Type B pancreatic cell (in vitro differentiated cells): ENCODE measurements around the gene ARHGAP32. TPM values are rescaled to one million over a fixed set of nuclear protein-coding genes. Genes with fewer than 3 reads are reported as not detected.

Experiments used
- DNase-seq: peaks from one replicate; pipeline ENCODE4 v3.0.0; 2021; ENCODE audit warnings: mixed read lengths; ENCODE audit not compliant: unreplicated experiment; ENCODE audit errors: extremely low spot score
- H3K27ac Mint-ChIP-seq: 2 replicates; pipeline ENCODE4 v1.8.0; 2021; ENCODE audit warnings: mild to moderate bottlenecking, mixed read lengths
- H3K27me3 Mint-ChIP-seq: 2 replicates; pipeline ENCODE4 v1.8.0; 2021; ENCODE audit warnings: mixed read lengths
- H3K36me3 Mint-ChIP-seq: 2 replicates; pipeline ENCODE4 v1.8.0; 2021; ENCODE audit warnings: mixed read lengths
- H3K4me1 Mint-ChIP-seq: one replicate; pipeline ENCODE4 v1.8.0; 2021; ENCODE audit warnings: mixed read lengths; ENCODE audit not compliant: unreplicated experiment
- H3K4me3 Mint-ChIP-seq: 2 replicates; pipeline ENCODE4 v1.8.0; 2021; ENCODE audit warnings: mild to moderate bottlenecking, mixed read lengths
- H3K9me3 Mint-ChIP-seq: 2 replicates; pipeline ENCODE4 v1.8.0; 2021; ENCODE audit warnings: mixed read lengths
- total RNA-seq: library from RNA; stranded (reverse); gene quantifications from 2 replicates; pipeline ENCODE4 v1.2.1, GENCODE V29; 2021; ENCODE audit warnings: low replicate concordance
- TF ChIP-seq, protein P1 (sequence below): fragments of 200-600 bp; sonication (generic); conservative IDR thresholded peaks from 2 replicates; pipeline ENCODE4 v1.5.0; 2021; ENCODE audit warnings: antibody characterized with exemption, mild to moderate bottlenecking

ARHGAP32 gene
- total RNA-seq, 1 donor from 2014 or later, result 41.6 TPM

DNA sequence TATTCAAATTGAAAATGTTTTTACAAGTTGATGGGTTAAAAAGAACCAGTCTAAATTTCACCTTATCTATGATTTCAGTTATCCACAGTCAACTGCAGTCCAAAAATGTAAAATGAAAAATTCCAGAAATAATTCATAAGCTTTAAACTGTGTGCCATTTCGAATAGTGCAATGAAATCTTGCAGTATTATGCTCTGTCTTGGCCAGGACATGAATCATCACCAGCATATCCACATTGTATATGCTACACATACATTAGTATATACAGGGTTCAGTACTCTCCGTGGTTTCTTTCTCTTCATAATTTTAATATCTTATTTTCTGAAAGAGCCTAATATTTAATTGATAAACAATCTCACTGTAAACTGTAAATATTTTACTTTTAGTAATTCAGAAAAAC, 45.9 kb downstream of the ARHGAP32 start:
- TF ChIP-seq, protein P1, sequence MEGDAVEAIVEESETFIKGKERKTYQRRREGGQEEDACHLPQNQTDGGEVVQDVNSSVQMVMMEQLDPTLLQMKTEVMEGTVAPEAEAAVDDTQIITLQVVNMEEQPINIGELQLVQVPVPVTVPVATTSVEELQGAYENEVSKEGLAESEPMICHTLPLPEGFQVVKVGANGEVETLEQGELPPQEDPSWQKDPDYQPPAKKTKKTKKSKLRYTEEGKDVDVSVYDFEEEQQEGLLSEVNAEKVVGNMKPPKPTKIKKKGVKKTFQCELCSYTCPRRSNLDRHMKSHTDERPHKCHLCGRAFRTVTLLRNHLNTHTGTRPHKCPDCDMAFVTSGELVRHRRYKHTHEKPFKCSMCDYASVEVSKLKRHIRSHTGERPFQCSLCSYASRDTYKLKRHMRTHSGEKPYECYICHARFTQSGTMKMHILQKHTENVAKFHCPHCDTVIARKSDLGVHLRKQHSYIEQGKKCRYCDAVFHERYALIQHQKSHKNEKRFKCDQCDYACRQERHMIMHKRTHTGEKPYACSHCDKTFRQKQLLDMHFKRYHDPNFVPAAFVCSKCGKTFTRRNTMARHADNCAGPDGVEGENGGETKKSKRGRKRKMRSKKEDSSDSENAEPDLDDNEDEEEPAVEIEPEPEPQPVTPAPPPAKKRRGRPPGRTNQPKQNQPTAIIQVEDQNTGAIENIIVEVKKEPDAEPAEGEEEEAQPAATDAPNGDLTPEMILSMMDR, result no peak

DNA sequence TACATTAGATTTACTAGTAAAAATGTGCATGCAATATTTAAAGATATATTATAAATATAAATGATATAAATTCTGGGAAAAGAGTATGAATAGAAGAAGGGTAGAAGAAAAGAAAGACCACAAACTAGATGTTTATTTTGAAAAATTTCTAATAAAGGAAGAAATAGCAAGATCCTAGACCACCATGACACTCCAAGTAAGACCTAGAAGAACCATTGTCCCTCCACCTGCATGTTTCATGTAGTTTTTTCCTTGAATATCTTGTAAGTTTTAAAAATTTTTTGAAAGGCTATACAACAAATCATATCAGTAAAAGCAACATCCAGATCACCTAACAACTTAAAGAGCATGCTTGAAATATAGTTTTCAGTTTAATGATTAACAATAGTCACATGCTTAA, 46.8 kb downstream of the ARHGAP32 start:
- Mint-ChIP-seq H3K27ac (no peak overlapping the region), H3K4me3 (no peak overlapping the region), H3K9me3 (peaks cover 16% of the 10 kb centered on the region), H3K4me1 (peaks cover 20% of the 10 kb centered on the region), H3K27me3 (no peaks in the 10 kb centered on the region), H3K36me3 (peaks cover 14% of the 10 kb centered on the region)
- TF ChIP-seq, protein P1, result no peak
- no peak for DNase-seq

More for the DNA sequence above, 45.9 kb downstream of the ARHGAP32 start:
- no peaks in the 10 kb centered on the region for H3K27me3 Mint-ChIP-seq
- no peak overlapping the region for H3K27ac Mint-ChIP-seq
- DNase-seq, result no peak
- H3K9me3 Mint-ChIP-seq, result peaks cover 24% of the 10 kb centered on the region
- H3K4me3 Mint-ChIP-seq, result no peak overlapping the region
- H3K36me3 Mint-ChIP-seq, result peaks cover 22% of the 10 kb centered on the region
- peaks cover 20% of the 10 kb centered on the region for H3K4me1 Mint-ChIP-seq

DNA sequence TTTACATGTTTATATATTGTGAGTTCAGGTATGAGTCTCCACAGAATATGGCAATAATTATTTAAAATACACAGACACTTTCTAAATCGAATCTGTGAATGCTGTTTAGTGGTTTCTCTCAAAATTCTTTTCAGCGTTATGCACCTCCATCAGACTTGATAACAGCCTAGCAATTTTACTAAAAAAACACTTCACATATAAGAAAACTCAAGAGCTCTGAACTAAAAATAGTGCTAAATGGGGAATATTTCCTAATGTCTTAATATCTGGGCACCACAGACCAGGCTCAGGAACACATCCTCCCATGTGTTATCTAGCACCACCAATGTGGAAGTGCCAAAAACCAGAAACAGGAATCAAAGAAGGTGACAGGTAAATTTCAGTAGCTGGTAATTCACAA, 47.9 kb downstream of the ARHGAP32 start:
- DNase-seq, result no peak
- TF ChIP-seq, protein P1, result no peak
- H3K27ac Mint-ChIP-seq, result no peak overlapping the region
- H3K36me3 Mint-ChIP-seq, result peaks cover 10% of the 10 kb centered on the region
- no peak overlapping the region for H3K4me3 Mint-ChIP-seq
- H3K9me3 Mint-ChIP-seq, result peaks cover 8% of the 10 kb centered on the region
- peaks cover 20% of the 10 kb centered on the region for H3K4me1 Mint-ChIP-seq
- H3K27me3 Mint-ChIP-seq, result no peaks in the 10 kb centered on the region

DNA sequence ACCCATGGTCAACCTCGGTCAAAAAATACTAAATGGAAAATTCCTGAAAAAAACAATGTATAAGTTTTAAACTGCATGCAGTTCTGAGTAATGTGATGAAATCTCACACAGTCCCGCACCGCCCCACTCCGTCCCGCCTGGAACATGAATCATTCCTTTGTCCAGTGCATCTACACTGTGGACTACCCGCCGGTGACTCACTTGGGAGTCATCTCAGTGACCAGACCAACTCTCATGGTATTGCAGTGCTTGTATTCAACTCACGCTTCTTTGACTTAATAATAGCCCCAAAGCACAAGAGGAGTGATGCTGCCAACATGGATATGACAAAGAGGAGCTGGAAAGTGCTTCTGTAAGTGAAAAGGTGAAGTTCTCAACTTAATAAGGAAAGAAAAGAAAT, 48.8 kb downstream of the ARHGAP32 start:
- Mint-ChIP-seq H3K9me3 (peaks cover 6% of the 10 kb centered on the region), H3K4me3 (no peak overlapping the region), H3K27ac (peak overlapping the region; percentile 71), H3K4me1 (peaks cover 19% of the 10 kb centered on the region), H3K36me3 (peaks cover 7% of the 10 kb centered on the region), H3K27me3 (no peaks in the 10 kb centered on the region)
- TF ChIP-seq, protein P1, result no peak
- DNase-seq, result no peak

DNA sequence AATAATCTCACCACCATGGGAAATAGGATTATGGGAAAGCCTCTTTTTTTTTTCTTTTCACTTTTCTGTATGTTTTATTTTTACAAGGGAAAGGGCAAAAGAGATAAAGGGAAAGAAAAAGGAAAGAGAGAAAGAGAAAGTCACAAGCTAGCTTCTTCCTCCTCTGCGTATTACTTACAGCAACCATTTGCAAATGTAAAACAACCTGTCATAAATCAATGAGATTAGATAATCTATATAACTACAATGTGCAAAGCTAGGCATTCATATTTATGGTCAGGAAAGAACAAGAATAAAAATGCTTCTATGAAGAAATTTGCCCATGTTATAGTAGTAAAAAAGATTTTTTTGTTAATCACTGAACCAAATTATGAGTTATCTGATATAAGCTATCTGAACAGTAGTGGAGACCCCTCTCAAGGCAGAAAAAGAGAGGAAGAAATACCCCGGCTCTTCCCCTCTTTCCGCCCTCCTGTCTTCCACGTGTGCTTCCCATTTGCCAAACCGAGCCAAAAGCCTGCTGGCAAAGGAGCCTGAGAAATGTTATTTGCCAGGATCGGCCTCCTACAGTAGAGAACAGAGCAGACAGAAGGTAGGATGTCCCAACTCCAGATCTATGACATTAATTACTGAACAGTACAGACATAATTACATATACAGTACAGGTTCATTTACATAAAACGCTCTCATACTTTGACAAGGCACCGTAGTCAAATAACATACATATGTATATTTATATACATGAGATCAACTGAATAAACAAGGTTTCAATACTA, 50.2 kb downstream of the ARHGAP32 start:
- H3K27me3 Mint-ChIP-seq, result no peaks in the 10 kb centered on the region
- TF ChIP-seq, protein P1, result no peak
- H3K27ac Mint-ChIP-seq, result no peak overlapping the region
- DNase-seq, result no peak
- peaks cover 11% of the 10 kb centered on the region for H3K4me1 Mint-ChIP-seq
- H3K4me3 Mint-ChIP-seq, result no peak overlapping the region
- peaks cover 4% of the 10 kb centered on the region for H3K36me3 Mint-ChIP-seq
- no peaks in the 10 kb centered on the region for H3K9me3 Mint-ChIP-seq
